Endothelial cell of umbilical vein (primary cell): Measurements from ENCODE around the gene BNIP2.

Experiments
- EZH2 ChIP-seq: IDR thresholded peaks from 2 replicates; pipeline ENCODE4 v1.6.1; 2012; ENCODE audit warnings: borderline replicate concordance, low read depth, mild to moderate bottlenecking, moderate library complexity, low read length, inconsistent platforms; ENCODE audit not compliant: severe bottlenecking
- MYC ChIP-seq: IDR thresholded peaks from one replicate; pipeline ENCODE4 v1.6.1; 2011; ENCODE audit warnings: mild to moderate bottlenecking, low read depth, low read length
- POLR2A ChIP-seq: IDR thresholded peaks from 2 replicates; pipeline ENCODE4 v1.6.1; 2012; ENCODE audit warnings: low read depth, mild to moderate bottlenecking, control low read depth, low read length
- POLR2AphosphoS5 ChIP-seq: IDR thresholded peaks from 2 replicates; pipeline ENCODE4 v1.6.1; 2012; ENCODE audit warnings: low read depth, mild to moderate bottlenecking, control low read depth, low read length, moderate library complexity; ENCODE audit not compliant: insufficient read depth
- TF ChIP-seq, protein P1 (sequence below): IDR thresholded peaks from 2 replicates; pipeline ENCODE4 v1.6.1; 2011; ENCODE audit not compliant: insufficient read depth, insufficient read length
- TF ChIP-seq, protein P2 (sequence below), 2 donors: IDR thresholded peaks; 1 replicate in 1 of 2; 2 replicates in 1 of 2; pipeline ENCODE4 v1.5.1; 2011; ENCODE audit warnings: low read length in 2 of 2, mild to moderate bottlenecking in 2 of 2, moderate library complexity in 2 of 2, control low read depth in 1 of 2, inconsistent platforms in 1 of 2, low read depth in 1 of 2; ENCODE audit not compliant: insufficient read depth in 1 of 2; ENCODE audit errors: extremely low read depth in 1 of 2

- TF ChIP-seq, protein P1, sequence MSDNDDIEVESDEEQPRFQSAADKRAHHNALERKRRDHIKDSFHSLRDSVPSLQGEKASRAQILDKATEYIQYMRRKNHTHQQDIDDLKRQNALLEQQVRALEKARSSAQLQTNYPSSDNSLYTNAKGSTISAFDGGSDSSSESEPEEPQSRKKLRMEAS: no peak
- TF ChIP-seq, protein P2, sequence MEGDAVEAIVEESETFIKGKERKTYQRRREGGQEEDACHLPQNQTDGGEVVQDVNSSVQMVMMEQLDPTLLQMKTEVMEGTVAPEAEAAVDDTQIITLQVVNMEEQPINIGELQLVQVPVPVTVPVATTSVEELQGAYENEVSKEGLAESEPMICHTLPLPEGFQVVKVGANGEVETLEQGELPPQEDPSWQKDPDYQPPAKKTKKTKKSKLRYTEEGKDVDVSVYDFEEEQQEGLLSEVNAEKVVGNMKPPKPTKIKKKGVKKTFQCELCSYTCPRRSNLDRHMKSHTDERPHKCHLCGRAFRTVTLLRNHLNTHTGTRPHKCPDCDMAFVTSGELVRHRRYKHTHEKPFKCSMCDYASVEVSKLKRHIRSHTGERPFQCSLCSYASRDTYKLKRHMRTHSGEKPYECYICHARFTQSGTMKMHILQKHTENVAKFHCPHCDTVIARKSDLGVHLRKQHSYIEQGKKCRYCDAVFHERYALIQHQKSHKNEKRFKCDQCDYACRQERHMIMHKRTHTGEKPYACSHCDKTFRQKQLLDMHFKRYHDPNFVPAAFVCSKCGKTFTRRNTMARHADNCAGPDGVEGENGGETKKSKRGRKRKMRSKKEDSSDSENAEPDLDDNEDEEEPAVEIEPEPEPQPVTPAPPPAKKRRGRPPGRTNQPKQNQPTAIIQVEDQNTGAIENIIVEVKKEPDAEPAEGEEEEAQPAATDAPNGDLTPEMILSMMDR (IDR thresholded peaks at IDR 0.05; ENCODE audit: extremely low read depth in 1 of 2, insufficient read depth in 1 of 2, low read depth in 1 of 2, low read length in 2 of 2): no peak
- TF ChIP-seq POLR2AphosphoS5: no peak
- TF ChIP-seq POLR2A: no peak
- no peak for TF ChIP-seq MYC
- TF ChIP-seq EZH2: no peak
Observed at GRCh38 chr15:59711451-59712243, 22.5 kb upstream of the BNIP2 start.
